HepG2 (cell line): ENCODE measurements around the gene CROCC. TPM values are rescaled to one million over a fixed set of nuclear protein-coding genes. Genes with fewer than 3 reads are reported as not detected.

Source experiments
- FOXA1 ChIP-seq, 2 experiments: fragments of 450-650 bp in 1 of 2; sonication (generic) in 1 of 2; formaldehyde crosslinking in 1 of 2; IDR thresholded peaks; 2 replicates each; pipeline versions ENCODE4 v1.4.0 to v1.6.1; 2016 to 2020; ENCODE audit warnings: missing genetic modification reagents in 1 of 2
- KLF12 ChIP-seq: sonication (generic); formaldehyde crosslinking; IDR thresholded peaks from 2 replicates; pipeline ENCODE4 v1.4.0; 2020; ENCODE audit warnings: missing genetic modification reagents, borderline replicate concordance
- NCOA2 ChIP-seq: sonication (generic); formaldehyde crosslinking; IDR thresholded peaks from 2 replicates; pipeline ENCODE4 v1.8.0; 2022; ENCODE audit warnings: inconsistent platforms
- RBAK ChIP-seq: sonication (generic); formaldehyde crosslinking; IDR thresholded peaks from 2 replicates; pipeline ENCODE4 v1.5.1; 2020; ENCODE audit warnings: mild to moderate bottlenecking, missing genetic modification reagents
- ZBTB25 ChIP-seq: IDR thresholded peaks from 2 replicates; pipeline ENCODE4 v1.6.1; 2018; ENCODE audit warnings: missing genetic modification reagents
- ZFP90 ChIP-seq: sonication (generic); formaldehyde crosslinking; IDR thresholded peaks from 2 replicates; pipeline ENCODE4 v1.8.0; 2022; ENCODE audit warnings: missing genetic modification reagents, mild to moderate bottlenecking, inconsistent platforms, borderline replicate concordance
- ZGPAT ChIP-seq: IDR thresholded peaks from 2 replicates; pipeline ENCODE4 v1.6.1; 2016; ENCODE audit warnings: mild to moderate bottlenecking
- ZNF18 ChIP-seq: sonication (generic); formaldehyde crosslinking; IDR thresholded peaks from 2 replicates; pipeline ENCODE4 v1.8.0; 2022; ENCODE audit warnings: mild to moderate bottlenecking, missing genetic modification reagents; ENCODE audit not compliant: insufficient replicate concordance
- ZNF224 ChIP-seq: sonication (generic); formaldehyde crosslinking; IDR thresholded peaks from 2 replicates; pipeline ENCODE4 v1.5.0; 2020; ENCODE audit warnings: mild to moderate bottlenecking, missing genetic modification reagents
- ZNF362 ChIP-seq: sonication (generic); formaldehyde crosslinking; IDR thresholded peaks from 2 replicates; pipeline ENCODE4 v1.4.0; 2020; ENCODE audit warnings: missing genetic modification reagents, mild to moderate bottlenecking, borderline replicate concordance
- ZNF563 ChIP-seq: sonication (generic); formaldehyde crosslinking; IDR thresholded peaks from 2 replicates; pipeline ENCODE4 v1.8.0; 2022; ENCODE audit warnings: mild to moderate bottlenecking, moderate library complexity, missing genetic modification reagents
- polyA plus RNA-seq, 8 experiments: library from polyadenylated mRNA; depleted of rRNA in 3 of 8; stranded (reverse) in 7 of 8; unstranded in 1 of 8; fragments of >200 nt; fragmentation: Illumina TruSeq in 4 of 8; extraction: Trizol in 4 of 8; gene quantifications; 2 replicates each; pipeline versions ENCODE4 v1.2.1 to v1.2.3, GENCODE V29; 2011 to 2016; ENCODE audit warnings: low read depth in 4 of 8, missing spikeins in 1 of 8, mixed read lengths in 1 of 8; ENCODE audit not compliant: insufficient read depth in 1 of 8
- total RNA-seq, 5 experiments: library from RNA; depleted of rRNA; stranded (reverse); fragments of >200 nt; fragmentation: Illumina TruSeq; extraction: Trizol; gene quantifications; 2 replicates each; pipeline ENCODE4 v1.2.3, GENCODE V29; 2016; ENCODE audit warnings: low read depth in 1 of 5
- TF ChIP-seq, protein P1 (sequence below): sonication (generic); formaldehyde crosslinking; IDR thresholded peaks from 2 replicates; pipeline ENCODE4 v1.5.0; 2020; ENCODE audit warnings: mild to moderate bottlenecking, missing genetic modification reagents
- TF ChIP-seq, protein P2 (sequence below): sonication (generic); formaldehyde crosslinking; IDR thresholded peaks from 2 replicates; pipeline ENCODE4 v1.8.1; 2023; ENCODE audit warnings: mild to moderate bottlenecking, inconsistent platforms, moderate library complexity, missing genetic modification reagents, borderline replicate concordance

Gene CROCC
- total and polyA plus RNA-seq, 2 of the 13 experiments (the other 11 are each of a cell fraction or from before 2014, with no cell fraction given): 7.8 to 15.5 TPM

DNA sequence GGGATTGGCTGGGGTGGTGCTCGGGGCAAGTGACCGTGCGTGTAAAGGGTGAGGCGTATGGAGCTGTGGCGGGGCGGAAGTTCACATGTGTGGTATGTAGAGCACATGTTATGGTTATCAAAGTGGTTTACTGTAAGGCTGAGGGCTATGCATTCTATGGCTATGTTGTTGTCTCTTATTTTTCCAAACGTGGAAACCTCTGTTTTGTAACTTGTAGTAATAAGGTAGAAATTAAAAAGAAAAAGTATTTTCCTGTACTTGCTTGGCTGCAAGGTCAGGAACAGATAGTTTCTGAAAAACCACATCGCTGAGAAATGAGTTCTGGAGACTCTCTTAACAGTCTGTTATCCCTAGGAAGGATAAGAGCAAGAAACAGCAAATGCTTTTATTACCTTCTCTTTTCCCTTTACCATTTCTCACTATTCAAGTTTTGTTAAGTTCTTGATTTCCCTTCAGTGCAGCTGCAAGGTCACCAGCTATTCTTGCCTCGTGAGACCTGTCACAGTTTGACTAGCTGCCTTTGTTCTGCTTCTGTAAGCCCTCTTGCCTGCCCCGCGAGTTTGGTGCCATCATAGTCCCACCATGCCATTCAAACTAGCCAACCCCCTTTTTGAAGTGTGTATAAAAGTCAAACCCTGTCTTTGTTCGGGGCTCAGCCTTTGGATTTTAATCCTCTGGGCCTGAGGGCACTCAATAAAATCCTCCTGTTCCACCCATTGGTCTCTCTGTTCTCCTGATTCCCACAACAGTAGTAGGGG is 16.4 kb upstream of the CROCC start (continued):
- TF ChIP-seq ZNF362 (CRISPR knock-in tag) (peak; percentile 54; the same call in 1 of the 2 replicates), KLF12 (CRISPR knock-in tag) (0 out of 2 replicates have a peak, but pooled peaks have one; percentile 22), ZFP90 (CRISPR knock-in tag) (0 out of 2 replicates have a peak, but pooled peaks have one; percentile 14), ZNF563 (CRISPR knock-in tag) (no peak), FOXA1 (IDR thresholded peaks at IDR 0.05) (no peak), FOXA1 (CRISPR knock-in tag; IDR thresholded peaks at IDR 0.05) (peak; percentile 43; the same call in 1 of the 2 replicates), ZNF18 (CRISPR knock-in tag) (peak; percentile 10), RBAK (CRISPR knock-in tag) (no peak), ZBTB25 (peak; percentile 42; the same call in 1 of the 2 replicates), ZNF224 (CRISPR knock-in tag) (0 out of 2 replicates have a peak, but pooled peaks have one; percentile 5), ZGPAT (CRISPR knock-in tag) (peak; percentile 73; the same call in 1 of the 2 replicates), NCOA2 (CRISPR knock-in tag) (peak; percentile 66)
- TF ChIP-seq, protein P1, sequence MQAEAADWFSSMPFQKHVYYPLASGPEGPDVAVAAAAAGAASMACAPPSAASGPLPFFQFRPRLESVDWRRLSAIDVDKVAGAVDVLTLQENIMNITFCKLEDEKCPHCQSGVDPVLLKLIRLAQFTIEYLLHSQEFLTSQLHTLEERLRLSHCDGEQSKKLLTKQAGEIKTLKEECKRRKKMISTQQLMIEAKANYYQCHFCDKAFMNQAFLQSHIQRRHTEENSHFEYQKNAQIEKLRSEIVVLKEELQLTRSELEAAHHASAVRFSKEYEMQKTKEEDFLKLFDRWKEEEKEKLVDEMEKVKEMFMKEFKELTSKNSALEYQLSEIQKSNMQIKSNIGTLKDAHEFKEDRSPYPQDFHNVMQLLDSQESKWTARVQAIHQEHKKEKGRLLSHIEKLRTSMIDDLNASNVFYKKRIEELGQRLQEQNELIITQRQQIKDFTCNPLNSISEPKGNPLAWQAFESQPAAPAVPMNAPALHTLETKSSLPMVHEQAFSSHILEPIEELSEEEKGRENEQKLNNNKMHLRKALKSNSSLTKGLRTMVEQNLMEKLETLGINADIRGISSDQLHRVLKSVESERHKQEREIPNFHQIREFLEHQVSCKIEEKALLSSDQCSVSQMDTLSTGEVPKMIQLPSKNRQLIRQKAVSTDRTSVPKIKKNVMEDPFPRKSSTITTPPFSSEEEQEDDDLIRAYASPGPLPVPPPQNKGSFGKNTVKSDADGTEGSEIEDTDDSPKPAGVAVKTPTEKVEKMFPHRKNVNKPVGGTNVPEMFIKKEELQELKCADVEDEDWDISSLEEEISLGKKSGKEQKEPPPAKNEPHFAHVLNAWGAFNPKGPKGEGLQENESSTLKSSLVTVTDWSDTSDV (CRISPR knock-in tag): no peak
- TF ChIP-seq, protein P2, sequence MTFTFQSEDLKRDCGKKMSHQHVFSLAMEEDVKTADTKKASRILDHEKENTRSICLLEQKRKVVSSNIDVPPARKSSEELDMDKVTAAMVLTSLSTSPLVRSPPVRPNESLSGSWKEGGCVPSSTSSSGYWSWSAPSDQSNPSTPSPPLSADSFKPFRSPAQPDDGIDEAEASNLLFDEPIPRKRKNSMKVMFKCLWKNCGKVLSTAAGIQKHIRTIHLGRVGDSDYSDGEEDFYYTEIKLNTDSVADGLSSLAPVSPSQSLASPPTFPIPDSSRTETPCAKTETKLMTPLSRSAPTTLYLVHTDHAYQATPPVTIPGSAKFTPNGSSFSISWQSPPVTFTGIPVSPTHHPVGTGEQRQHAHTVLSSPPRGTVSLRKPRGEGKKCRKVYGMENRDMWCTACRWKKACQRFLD (CRISPR knock-in tag): no peak
